GM10847 (cell line): ENCODE data around the gene FUBP3.

Experiments used
- POLR2A ChIP-seq: IDR thresholded peaks from 2 replicates; pipeline ENCODE4 v1.6.1; 2011; ENCODE audit not compliant: insufficient read length; ENCODE audit errors: extremely low read depth

Gene FUBP3

DNA sequence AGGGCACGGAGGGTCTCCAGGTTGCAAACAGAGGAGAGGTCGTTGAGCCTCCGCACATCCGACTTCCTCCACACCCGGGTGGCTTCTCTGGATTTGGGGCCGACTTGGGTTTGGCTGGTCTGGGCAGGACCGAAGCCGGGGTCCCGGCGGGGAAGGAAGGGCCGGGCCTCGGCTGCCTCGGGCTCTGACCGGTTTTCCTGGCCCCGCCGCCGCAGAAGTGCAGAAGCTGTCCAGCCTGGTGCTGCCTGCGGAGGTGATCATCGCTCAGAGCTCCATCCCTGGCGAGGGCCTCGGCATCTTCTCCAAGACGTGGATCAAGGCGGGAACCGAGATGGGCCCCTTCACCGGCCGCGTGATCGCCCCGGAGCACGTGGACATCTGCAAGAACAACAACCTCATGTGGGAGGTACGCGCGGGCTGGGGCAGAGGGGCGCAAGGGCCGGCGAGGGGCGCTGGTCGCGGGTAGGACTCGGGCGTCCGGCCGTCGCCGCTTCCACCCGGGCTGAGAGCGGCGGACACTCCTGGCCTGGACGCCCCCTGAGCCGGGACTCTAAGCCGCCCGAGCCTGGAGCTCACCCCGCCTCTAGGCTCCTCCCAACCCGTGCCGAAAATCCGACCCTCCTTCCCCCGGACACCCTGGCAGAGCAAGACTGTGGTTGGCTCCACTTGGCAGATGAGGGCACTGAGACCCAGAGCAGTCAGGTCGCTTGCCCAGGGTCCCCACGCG is 87.2 kb downstream of the FUBP3 start:
- no peak for TF ChIP-seq POLR2A

DNA sequence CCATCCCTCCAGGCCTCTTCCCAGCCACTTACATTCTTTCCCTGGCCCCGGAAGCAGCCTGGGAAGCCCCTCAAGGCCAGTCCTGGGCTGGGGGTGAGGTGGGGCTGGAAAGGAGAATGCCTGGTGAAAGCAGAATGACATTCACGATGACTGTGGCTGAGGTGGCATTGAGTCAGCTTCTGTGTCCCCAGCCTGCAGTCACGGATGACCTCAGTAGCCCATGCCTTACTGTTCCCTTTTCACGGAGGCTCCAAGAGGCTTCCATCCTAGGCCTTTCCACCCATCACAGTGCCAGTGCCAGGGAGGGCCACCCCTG is 87.7 kb downstream of the FUBP3 start:
- TF ChIP-seq POLR2A = no peak

DNA sequence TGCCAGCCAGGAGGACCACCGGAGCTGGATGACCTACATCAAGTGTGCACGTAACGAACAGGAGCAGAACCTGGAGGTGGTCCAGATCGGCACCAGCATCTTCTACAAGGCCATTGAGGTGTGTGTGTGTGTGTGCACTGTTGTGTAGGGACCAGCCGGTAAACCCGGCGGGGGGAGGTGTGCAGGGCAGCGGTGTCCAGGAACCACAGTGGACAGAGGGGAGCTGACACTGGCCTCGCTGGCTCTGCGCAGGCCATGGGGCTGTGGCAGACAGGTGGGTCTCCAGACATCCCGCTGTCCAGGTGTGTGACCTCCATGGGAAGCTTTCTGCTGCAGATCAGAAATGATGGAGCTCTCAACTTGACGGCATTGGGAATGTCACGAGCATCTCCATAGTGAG is 88.8 kb downstream of the FUBP3 start:
- TF ChIP-seq POLR2A = no peak

DNA sequence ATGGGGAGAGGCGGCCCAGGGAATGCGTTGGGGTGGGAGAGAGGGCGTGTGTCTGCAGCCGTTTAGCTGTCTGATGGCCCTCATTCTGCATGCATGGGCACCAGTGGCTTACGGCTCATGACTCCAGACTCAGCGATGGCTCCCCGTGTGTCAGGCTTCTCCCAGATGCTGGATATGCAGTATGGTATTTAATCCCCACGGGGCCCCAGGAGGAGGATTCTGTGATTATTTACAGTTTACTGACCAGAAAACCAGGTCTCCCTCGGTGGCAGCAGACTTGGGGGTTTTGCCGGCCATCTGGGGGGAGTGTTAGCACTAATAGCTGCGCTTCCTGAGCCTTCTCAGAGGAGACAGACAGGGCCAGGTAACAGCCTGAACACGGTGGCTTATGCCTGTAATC is 89.3 kb downstream of the FUBP3 start:
- TF ChIP-seq POLR2A = no peak

DNA sequence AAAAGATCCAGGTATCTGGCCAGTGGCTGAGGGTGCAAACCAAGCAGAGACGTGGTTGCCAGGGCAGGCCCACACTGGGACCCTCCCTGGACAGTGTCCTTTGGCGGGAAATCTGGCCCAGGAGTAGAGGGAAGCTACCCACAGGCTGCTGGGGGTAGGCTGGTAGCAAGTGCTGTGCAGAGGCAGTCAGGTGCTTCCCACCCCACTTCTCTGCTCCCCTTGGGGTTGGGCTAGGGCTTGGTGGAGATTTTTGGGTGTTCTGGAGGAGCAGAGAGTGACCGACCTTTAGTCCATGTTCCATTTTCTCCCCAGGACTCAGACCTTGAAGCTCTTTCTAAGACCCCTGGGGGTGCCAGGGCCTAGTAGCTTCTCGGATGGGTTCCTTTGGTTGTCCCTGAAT is 90.6 kb downstream of the FUBP3 start:
- TF ChIP-seq POLR2A = no peak

DNA sequence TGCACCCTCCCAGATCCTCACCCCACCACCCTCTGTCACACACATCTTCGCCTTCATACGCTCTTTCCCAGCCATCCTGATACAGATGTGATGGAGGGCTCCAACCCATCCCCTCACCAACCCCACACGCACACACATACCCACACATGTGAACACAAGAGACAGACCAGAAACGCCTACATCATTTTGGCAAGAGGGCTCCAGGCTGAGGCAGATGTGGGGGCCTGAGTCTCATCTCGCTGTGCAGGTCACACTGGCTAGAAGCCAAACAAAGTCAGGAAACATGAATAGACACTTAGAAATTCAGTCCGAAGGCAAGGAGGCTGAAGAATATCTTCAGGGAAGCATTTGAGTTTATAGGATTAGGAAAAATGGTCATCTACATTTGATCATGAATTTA is 91.3 kb downstream of the FUBP3 start:
- TF ChIP-seq POLR2A = no peak

DNA sequence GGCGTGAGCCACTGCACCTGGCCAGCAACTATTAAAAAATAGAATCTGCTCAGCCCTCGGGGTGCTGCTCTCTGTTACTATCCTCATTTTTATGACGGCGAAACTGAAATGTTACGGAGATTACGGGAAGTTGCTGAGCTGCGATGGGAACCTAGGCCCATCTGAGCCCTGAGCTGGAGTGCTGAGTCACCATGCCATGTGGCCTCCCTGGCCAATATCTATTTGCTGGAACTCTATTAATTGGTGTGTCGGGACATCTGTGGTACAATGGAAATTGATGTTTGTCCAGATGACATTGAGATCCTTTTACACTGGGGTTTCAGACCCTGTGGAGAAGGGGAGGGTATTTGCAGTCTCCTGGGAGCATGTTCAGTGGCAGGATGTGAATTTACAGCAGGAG is 93.1 kb downstream of the FUBP3 start:
- no peak for TF ChIP-seq POLR2A

DNA sequence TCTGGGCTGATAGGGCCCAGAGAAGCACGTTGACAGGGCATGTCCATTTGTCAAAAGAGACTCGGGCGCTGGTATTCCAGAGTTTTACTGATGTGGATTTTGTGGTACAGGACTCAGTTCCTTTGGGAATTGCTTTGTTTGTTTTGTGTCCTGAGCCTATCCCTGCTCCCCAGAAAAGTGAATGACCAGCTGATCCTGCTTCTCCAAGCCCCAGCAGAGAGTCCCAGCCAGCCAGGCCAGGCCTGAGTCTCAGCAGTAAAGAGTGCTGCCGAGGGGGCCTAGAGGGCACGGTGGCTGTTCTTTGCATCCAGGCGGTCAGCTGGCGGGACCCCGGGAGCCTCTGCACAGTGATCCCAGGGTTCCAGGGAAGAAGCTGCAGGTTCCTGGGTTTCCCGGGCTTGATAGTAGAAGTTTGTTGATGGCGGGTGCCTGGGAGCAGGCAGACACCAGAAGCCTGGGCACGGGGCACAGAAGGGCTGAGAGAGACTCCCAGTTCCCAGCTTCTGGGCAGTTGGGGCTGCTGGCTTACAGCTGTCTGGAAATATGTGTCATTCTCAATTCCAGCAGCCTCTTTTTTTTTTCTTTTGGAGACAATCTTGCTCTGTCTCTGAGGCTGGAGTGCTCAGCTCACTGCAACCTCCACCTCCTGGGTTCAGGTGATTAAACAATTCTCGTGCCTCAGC is 93.7 kb downstream of the FUBP3 start:
- no peak for TF ChIP-seq POLR2A

DNA sequence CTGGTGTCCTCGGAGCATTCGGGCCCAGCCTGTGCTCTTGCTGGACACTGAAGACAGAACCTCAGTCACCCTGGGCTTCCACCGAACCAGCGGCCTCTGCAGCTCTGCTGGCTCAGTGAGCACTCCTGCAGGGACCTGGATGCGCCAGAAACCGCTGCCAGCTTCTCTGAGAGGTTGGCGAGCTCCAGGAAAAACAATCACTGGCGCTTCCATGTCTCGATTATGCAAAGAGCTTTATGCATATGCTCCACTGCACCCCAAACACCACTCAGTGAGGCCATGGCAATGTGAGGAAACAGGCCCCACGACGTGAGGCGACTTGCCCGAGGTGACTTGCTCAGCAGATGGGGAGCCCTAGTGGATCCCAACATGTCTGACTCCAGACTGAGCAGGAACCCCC is 96.0 kb downstream of the FUBP3 start:
- TF ChIP-seq POLR2A = no peak

DNA sequence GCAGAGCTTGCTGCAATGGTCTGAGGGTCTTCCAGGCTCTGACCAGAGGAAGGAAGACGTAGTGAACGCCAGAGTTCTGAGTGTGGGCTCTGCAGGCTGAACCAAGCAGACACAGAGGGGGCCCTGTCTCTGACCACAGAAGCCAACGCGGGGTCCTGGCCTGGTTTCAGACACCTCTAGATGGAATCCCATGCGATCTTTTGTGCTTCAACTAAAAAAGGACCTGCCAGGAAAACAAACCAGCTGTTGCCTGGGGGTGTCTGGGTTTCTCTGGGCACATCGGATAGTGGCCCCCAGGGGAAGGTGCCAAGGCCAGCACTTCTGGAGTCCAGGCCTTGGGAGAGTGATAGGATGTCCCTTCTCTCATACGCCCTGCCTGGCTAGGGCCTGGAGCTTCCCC is 97.9 kb downstream of the FUBP3 start:
- TF ChIP-seq POLR2A = no peak

DNA sequence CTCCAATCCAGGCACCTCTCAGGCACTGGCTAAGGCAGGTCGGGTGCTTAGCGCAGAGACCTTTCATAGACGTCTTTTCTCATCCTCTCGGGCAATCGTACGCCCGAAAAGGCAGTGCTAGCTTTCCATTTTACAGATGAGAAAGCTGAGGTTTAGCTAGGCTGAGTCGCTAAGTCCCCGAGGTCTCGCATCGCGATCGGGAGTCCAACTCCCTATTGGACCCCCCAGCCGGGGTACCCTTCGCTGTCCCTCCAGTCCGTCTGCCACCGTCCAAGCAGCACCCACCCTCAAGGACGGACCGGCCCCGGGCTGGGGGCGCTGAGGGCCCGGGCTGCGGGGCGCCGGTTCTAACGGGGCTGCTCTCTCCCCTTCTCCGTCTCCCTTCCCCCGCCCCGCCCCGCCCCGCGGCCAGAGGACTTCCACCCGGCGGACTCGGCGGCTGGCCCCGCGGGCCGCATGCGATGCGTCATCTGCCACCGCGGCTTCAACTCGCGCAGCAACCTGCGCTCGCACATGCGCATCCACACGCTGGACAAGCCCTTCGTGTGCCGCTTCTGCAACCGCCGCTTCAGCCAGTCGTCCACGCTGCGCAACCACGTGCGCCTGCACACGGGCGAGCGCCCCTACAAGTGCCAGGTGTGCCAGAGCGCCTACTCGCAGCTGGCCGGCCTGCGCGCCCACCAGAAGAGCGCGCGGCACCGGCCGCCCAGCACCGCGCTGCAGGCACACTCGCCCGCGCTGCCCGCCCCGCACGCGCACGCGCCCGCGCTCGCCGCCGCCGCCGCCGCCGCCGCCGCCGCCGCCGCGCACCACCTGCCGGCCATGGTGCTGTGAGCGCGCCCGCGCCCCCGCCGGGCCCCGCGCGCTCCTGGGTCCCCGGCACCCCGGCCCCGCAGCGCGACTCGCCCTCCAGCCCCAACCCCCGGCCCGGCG is 101.7 kb downstream of the FUBP3 start:
- TF ChIP-seq POLR2A = no peak

DNA sequence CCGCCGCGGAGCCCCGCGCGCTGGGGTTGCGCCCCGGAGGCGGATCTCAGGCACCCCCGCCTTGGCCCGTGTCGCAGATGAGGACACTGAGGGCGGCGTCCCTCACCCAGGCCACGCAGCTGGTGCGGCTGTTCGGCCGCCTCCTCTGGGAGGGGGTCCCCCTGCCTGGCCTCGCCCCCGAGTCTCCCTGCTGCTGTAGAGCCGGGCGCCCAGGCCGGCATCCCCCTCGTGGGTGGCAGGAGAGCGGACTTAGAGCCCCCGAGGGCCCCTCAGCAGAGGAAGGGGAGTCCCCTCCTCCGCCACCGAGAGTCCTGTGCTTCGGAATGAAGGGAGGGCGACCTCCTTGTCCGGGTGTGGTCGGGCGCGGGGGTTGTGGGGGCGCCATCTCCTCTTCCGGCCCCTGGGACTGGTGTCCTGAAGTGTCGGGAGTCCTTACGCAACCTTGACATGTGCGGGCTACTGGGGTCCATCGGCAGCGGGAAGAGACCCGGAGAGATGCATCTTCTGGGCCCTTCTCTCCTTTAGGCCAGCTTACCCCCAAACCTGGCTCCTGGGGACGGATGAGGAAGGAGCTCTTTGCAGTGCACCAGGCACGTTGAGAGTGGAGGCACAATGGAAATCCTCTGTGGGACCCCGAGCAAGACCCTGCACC is 102.5 kb downstream of the FUBP3 start:
- no peak for TF ChIP-seq POLR2A

DNA sequence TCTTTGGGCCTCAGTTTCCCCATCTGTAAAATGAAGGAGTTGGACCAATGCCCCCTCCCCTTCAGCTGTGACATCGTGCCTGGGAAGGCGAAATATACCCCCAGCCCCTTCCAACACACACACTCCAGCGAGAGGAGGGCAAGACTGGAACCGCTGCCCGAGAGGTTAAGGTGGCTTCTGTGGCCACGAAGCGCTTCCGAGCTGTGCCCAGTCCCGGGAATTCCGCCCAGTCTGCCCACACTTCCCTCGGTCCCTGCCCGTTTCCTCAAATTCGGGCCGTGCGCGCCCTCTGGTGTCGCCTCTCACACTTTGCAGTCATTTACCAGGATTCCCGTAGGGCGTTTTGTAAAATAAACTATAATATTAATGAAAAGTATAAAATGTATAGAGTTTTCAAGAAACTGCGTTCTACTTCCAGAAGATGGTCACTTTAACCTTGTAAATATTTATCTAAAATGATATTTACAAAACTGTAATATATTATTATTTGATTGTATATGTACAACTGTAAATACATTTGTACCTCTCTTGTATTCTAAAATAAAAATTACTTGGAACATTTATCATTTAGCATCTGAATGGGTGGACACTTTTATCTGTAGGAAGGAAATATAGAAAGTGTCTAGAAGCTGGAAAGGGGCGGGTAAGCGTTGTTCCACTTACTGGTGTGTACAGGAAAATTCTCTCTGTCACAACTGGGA is 103.2 kb downstream of the FUBP3 start:
- TF ChIP-seq POLR2A = no peak

DNA sequence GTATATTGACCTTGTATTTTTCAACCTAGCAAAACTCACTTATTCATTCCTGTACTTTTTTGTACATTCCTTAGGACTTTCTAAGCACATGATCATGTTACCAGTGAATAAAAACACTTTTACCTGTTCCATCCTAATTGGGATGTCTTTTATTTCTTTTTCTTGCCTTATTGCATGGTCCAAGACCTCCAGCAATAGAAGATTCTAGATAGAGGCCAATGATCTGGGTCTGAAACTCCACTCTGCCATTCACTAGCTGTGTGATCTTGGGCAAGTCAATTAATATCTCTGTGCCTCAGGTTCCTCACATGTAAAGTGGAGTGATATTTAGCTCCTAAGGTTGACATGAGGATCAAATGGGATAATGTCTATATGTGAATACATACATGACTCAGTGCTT is 105.7 kb downstream of the FUBP3 start:
- no peak for TF ChIP-seq POLR2A

DNA sequence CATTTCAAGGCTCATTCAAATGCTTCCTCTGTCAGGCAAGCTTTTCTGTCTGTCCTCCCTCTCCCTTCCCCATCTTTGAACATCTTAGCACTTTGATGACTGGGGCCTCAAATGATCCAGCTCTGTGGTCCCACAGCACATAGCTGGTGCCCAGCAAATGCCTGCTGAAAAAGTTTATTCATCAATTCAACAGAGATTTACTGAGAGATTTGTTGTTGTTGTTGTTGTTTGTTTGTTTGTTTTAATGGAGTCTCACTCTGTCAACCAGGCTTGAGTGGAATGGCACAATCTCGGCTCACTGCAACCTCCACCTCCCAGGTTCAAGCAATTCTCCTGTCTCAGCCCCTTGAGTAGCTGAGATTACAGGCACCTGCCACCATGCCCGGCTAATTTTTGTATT is 108.2 kb downstream of the FUBP3 start:
- TF ChIP-seq POLR2A = no peak
